Measurements from ENCODE around the gene FAF2. TPM values are rescaled to one million over a fixed set of nuclear protein-coding genes. Genes with fewer than 3 reads are reported as not detected.
"Not testable (repeated sequence)": the region's sequence is repeated elsewhere in the genome, so short reads cannot be mapped to it uniquely, and the experiment has no call there.

The FAF2 gene
- total RNA-seq: 39.4 and 44.1 TPM in 2 replicates

- no peaks in the 10 kb centered on the region for H3K9me3 Mint-ChIP-seq
- H3K27ac Mint-ChIP-seq: peak within 1 kb of the TSS; percentile 99
- DNase-seq (ENCODE audit: low spot score): peak; percentile 99
- intact Hi-C loops (cut with micrococcal nuclease): loop anchor here (1.0 kb wide), 5 partner anchors 12 to 94 kb away; partner anchors contain the start of genes CLTB, HIGD2A, NOP16 and RNF44
- H3K27me3 Mint-ChIP-seq (ENCODE audit: low read depth): no peaks in the 10 kb centered on the region
- H3K4me3 Mint-ChIP-seq (ENCODE audit: low read depth): peak within 1 kb of the TSS; percentile 96
- H3K36me3 Mint-ChIP-seq (ENCODE audit: low read depth): peaks cover 22% of the 10 kb centered on the region
- peaks cover 23% of the 10 kb centered on the region for H3K4me1 Mint-ChIP-seq (ENCODE audit: low read depth)
These were observed at the start of gene FAF2 for GRCh38 chr5:176447978-176448608. TSS of gene FAF2 (plus strand) at chr5:176448385. CDS start at chr5:176448408, 23 bp downstream.

GRCh38 chr5:176400382-176401156, 47.6 kb upstream of the FAF2 start:
- H3K27ac Mint-ChIP-seq: no peak overlapping the region
- H3K4me3 Mint-ChIP-seq (ENCODE audit: low read depth): no peak overlapping the region
- no peaks in the 10 kb centered on the region for H3K9me3 Mint-ChIP-seq
- no peaks in the 10 kb centered on the region for H3K4me1 Mint-ChIP-seq (ENCODE audit: low read depth)
- peaks cover 9% of the 10 kb centered on the region for H3K36me3 Mint-ChIP-seq (ENCODE audit: low read depth)
- intact Hi-C loops (cut with micrococcal nuclease): no loop called here
- no peak for DNase-seq (ENCODE audit: low spot score)
- H3K27me3 Mint-ChIP-seq (ENCODE audit: low read depth): no peaks in the 10 kb centered on the region

DNA sequence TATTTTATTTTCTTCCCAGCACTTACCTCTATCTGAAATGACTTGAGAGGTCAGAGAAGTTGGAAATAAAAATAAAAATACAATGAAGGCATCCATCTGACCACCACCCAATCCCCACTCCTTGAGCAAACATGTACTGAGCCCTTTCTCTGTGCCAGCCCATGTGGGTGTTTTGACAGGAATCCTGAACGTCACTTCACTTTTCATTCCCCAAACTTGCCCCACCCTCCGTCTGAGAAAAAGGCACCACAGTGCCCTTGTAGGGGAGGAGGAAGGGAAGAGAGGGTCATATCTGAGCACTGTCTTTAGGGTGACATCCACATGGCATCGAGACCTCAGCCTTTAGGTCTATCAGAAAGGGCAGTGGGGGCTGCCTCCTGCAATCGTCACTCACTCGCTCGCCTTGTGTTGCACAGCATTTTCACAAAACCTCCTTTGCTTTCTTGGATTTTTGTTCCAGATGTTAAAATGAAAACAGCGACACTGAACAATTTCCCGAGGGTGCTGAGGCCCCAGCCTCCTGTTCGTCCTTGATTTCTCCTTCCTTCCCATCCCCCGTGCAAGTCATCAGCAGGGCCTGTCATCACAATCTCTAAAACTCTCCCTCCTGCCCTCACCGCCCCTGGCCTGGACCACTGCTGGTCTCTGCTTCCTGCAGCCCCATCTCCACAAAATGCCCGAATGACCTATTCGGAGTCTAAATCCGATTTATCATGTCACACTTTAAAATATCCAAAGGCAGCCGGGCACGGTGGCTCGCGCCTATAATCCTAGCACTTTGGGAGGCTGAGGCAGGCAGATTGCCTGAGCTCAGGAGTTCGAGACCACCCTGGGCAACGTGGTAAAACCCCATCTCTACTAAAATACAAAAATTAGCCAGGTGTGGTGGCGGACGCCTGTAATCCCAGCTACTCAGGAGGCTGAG, 46.6 kb upstream of the FAF2 start:
- no peak for DNase-seq (ENCODE audit: low spot score)
- H3K9me3 Mint-ChIP-seq: no peaks in the 10 kb centered on the region
- H3K36me3 Mint-ChIP-seq (ENCODE audit: low read depth): peaks cover 5% of the 10 kb centered on the region
- H3K4me3 Mint-ChIP-seq (ENCODE audit: low read depth): no peak overlapping the region
- no peaks in the 10 kb centered on the region for H3K4me1 Mint-ChIP-seq (ENCODE audit: low read depth)
- no peaks in the 10 kb centered on the region for H3K27me3 Mint-ChIP-seq (ENCODE audit: low read depth)
- no peak overlapping the region for H3K27ac Mint-ChIP-seq
- intact Hi-C loops (cut with micrococcal nuclease): no loop called here

GRCh38 chr5:176405656-176406435, 42.3 kb upstream of the FAF2 start:
- H3K27me3 Mint-ChIP-seq (ENCODE audit: low read depth): no peaks in the 10 kb centered on the region

DNA sequence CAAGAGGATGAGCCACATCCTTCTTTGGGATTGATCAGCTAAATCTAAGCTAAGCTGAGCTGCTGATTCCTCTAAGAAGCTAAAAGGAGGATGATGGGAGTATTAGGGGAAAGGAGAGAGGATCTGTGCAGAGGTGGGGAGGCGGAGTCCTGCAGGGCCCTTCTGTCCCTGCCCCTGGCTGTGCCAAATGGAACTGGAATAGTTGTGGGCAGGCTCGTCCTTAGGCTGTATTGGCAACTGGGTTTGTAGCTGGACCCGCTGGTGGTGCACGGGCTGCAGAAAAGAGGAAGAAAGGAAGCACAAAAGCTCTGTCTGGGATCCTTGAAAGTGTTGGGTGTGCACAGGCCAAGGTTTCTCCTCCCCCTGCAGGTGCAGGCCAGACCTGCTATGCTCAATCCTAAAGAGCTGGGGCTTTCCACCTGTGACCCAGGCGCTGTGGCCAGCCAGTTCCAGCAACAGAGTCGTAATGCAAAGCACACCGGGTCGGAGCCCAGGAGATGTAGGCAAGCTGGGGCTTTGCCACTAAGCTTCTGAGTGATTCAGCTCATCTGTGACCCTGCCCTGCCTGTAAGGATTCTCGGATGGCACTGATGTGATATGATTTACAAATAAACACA, 41.6 kb upstream of the FAF2 start:
- H3K9me3 Mint-ChIP-seq: no peaks in the 10 kb centered on the region
- intact Hi-C loops (cut with micrococcal nuclease): no loop called here
- H3K36me3 Mint-ChIP-seq (ENCODE audit: low read depth): peaks cover 17% of the 10 kb centered on the region
- no peak overlapping the region for H3K4me3 Mint-ChIP-seq (ENCODE audit: low read depth)
- H3K27ac Mint-ChIP-seq: no peak overlapping the region
- no peak for DNase-seq (ENCODE audit: low spot score)
- peaks cover 3% of the 10 kb centered on the region for H3K4me1 Mint-ChIP-seq (ENCODE audit: low read depth)
- no peaks in the 10 kb centered on the region for H3K27me3 Mint-ChIP-seq (ENCODE audit: low read depth)

More at GRCh38 chr5:176405656-176406435, 42.3 kb upstream of the FAF2 start:
- no peaks in the 10 kb centered on the region for H3K9me3 Mint-ChIP-seq
- peaks cover under 1% of the 10 kb centered on the region for H3K4me1 Mint-ChIP-seq (ENCODE audit: low read depth)
- DNase-seq (ENCODE audit: low spot score): no peak
- intact Hi-C loops (cut with micrococcal nuclease): no loop called here
- no peak overlapping the region for H3K4me3 Mint-ChIP-seq (ENCODE audit: low read depth)
- H3K36me3 Mint-ChIP-seq (ENCODE audit: low read depth): peaks cover 15% of the 10 kb centered on the region
- no peak overlapping the region for H3K27ac Mint-ChIP-seq

- Mint-ChIP-seq H3K27ac (no peak overlapping the region), H3K4me1 (ENCODE audit: low read depth) (peaks cover 3% of the 10 kb centered on the region), H3K27me3 (ENCODE audit: low read depth) (no peaks in the 10 kb centered on the region), H3K9me3 (no peaks in the 10 kb centered on the region), H3K36me3 (ENCODE audit: low read depth) (peaks cover 17% of the 10 kb centered on the region), H3K4me3 (ENCODE audit: low read depth) (no peak overlapping the region)
- intact Hi-C loops (cut with micrococcal nuclease): no loop called here
- no peak for DNase-seq (ENCODE audit: low spot score)
These were observed 40.5 kb upstream of the FAF2 start for GRCh38 chr5:176407456-176408251.

GRCh38 chr5:176408252-176408573, 40.0 kb upstream of the FAF2 start:
- intact Hi-C loops (cut with micrococcal nuclease); H3K4me3 Mint-ChIP-seq (ENCODE audit: low read depth); H3K27me3 Mint-ChIP-seq (ENCODE audit: low read depth); H3K27ac Mint-ChIP-seq; H3K4me1 Mint-ChIP-seq (ENCODE audit: low read depth); H3K9me3 Mint-ChIP-seq; DNase-seq (ENCODE audit: low spot score): not testable (repeated sequence)
- H3K36me3 Mint-ChIP-seq (ENCODE audit: low read depth): peaks cover 17% of the 10 kb centered on the region

- Mint-ChIP-seq H3K27me3 (ENCODE audit: low read depth) (no peaks in the 10 kb centered on the region), H3K9me3 (no peaks in the 10 kb centered on the region), H3K4me1 (ENCODE audit: low read depth) (peaks cover 3% of the 10 kb centered on the region), H3K27ac (no peak overlapping the region), H3K4me3 (ENCODE audit: low read depth) (no peak overlapping the region), H3K36me3 (ENCODE audit: low read depth) (peaks cover 17% of the 10 kb centered on the region)
- intact Hi-C loops (cut with micrococcal nuclease): no loop called here
- no peak for DNase-seq (ENCODE audit: low spot score)
These were observed 39.6 kb upstream of the FAF2 start for GRCh38 chr5:176408590-176408989.

- DNase-seq (ENCODE audit: low spot score): no peak
- Mint-ChIP-seq H3K4me3 (ENCODE audit: low read depth) (no peak overlapping the region), H3K27ac (no peak overlapping the region), H3K4me1 (ENCODE audit: low read depth) (peaks cover 10% of the 10 kb centered on the region), H3K9me3 (no peaks in the 10 kb centered on the region), H3K36me3 (ENCODE audit: low read depth) (peaks cover 17% of the 10 kb centered on the region), H3K27me3 (ENCODE audit: low read depth) (no peaks in the 10 kb centered on the region)
- intact Hi-C loops (cut with micrococcal nuclease): no loop called here
These were observed 38.4 kb upstream of the FAF2 start for GRCh38 chr5:176409765-176410164.

DNA sequence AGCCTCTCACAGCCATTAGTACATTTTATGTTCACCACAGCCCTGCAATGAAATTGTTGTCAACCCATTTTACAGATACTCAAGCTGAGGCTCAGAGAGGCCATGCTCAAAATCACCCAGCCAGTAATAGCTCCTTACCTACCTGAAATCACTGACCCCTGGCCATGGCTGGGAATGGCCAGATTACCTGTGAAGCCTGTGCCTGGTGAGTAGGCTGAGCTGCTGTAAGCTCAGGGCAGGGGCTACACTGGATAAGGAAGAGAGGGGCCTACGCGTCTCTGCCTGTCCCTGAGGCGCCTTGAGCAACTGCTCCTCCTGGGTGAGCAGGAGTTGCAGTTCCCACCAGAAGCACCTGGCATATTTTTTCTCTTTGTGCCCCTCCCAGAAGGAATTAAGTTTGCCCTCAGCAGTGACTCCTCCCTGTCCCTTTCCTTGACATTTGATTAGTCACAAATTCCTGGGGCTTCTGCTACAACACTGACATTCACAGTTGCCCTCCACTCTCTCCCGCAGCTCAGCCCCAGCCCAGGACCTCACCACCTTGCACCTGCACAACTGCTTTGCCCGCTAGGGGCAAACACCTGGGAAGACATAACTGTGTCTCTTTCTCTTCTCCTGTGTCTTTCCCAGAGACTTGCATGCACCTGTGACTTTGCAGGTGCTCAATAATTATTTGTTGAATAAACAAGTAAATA, 37.6 kb upstream of the FAF2 start:
- Mint-ChIP-seq H3K36me3 (ENCODE audit: low read depth) (peaks cover 17% of the 10 kb centered on the region), H3K4me3 (ENCODE audit: low read depth) (no peak overlapping the region), H3K27me3 (ENCODE audit: low read depth) (no peaks in the 10 kb centered on the region), H3K9me3 (no peaks in the 10 kb centered on the region), H3K4me1 (ENCODE audit: low read depth) (peaks cover 17% of the 10 kb centered on the region), H3K27ac (no peak overlapping the region)
- intact Hi-C loops (cut with micrococcal nuclease): no loop called here
- DNase-seq (ENCODE audit: low spot score): no peak
